Measurements from ENCODE around the gene SETD4. TPM values are rescaled to one million over a fixed set of nuclear protein-coding genes. Genes with fewer than 3 reads are reported as not detected.
A peak's percentile ranks its signal among the peaks of the same experiment; 100 is the strongest.

The SETD4 gene
- total and polyA plus RNA-seq, 2 of the 13 experiments (the other 11 are each of a cell fraction or from before 2014, with no cell fraction given) = 7.1 to 14.4 TPM

DNA sequence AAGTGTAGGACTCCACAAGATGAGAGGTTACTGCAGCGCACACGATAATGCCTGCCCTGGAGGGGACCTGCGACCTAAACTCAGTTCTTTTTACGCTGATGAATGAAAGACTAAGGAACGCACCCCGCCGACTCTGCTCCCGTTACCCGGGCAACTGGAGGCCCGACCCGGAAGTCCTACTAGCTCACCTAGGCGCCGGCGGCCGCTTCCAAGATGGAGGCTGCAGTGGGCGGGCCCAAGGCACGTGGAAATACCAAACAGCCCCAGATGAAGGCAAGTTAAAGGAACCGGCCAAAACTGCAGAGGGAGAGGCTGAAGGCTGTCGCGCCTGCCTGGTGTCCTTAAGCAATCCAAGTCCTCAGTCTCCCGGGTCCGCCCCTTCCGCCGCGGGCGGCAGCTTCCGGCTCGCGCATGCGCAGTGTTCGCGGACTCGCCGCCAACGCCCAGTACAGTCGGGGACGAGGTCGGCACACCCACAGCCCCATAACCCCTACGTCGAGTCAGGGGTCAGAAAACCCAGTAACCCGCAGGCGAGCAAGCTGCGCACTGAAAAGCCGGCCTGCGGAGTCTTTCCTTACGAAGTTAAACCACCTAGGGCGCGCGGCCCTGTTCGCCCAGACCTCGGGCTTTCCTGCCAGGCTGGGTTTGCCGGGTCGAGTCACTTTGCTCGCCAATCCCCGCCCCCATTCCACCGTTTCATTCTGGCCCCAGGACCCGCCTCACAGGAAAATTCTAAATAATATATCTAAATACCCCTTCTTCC lies at the start of gene SETD4 (continued):
- TF ChIP-seq, protein P1, sequence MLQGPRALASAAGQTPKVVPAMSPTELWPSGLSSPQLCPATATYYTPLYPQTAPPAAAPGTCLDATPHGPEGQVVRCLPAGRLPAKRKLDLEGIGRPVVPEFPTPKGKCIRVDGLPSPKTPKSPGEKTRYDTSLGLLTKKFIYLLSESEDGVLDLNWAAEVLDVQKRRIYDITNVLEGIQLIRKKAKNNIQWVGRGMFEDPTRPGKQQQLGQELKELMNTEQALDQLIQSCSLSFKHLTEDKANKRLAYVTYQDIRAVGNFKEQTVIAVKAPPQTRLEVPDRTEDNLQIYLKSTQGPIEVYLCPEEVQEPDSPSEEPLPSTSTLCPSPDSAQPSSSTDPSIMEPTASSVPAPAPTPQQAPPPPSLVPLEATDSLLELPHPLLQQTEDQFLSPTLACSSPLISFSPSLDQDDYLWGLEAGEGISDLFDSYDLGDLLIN (CRISPR knock-in tag; IDR thresholded peaks at IDR 0.05; ENCODE audit: borderline replicate concordance) = peak; percentile 45; the same call in 1 of the 2 replicates
- TF ChIP-seq ZNF337 (CRISPR knock-in tag; IDR thresholded peaks at IDR 0.05; ENCODE audit: borderline replicate concordance, low read depth) (peak; percentile 73; the same call in 1 of the 2 replicates), HNF4G (IDR thresholded peaks at IDR 0.05; ENCODE audit: borderline replicate concordance, low read depth, low read length) (no peak), HNF4G (CRISPR knock-in tag; IDR thresholded peaks at IDR 0.05; ENCODE audit: borderline replicate concordance, low read depth) (no peak), ZNF207 (IDR thresholded peaks at IDR 0.05; ENCODE audit: borderline replicate concordance) (no peak), SNRNP70 (IDR thresholded peaks at IDR 0.05; ENCODE audit: low read depth, low read length) (no peak), ZBTB49 (CRISPR knock-in tag; IDR thresholded peaks at IDR 0.05; ENCODE audit: borderline replicate concordance) (no peak), ZSCAN31 (CRISPR knock-in tag; IDR thresholded peaks at IDR 0.05; ENCODE audit: low read depth) (0 out of 2 replicates have a peak, but pooled peaks have one; percentile 20), ZNF264 (CRISPR knock-in tag; IDR thresholded peaks at IDR 0.05) (peak; percentile 26; the same call in 1 of the 2 replicates), SIN3B (IDR thresholded peaks at IDR 0.05; ENCODE audit: low read length) (peak; percentile 41; the same call in 1 of the 2 replicates), ZNF180 (CRISPR knock-in tag; IDR thresholded peaks at IDR 0.05; ENCODE audit: borderline replicate concordance, low read depth) (no peak), ZNF276 (CRISPR knock-in tag; IDR thresholded peaks at IDR 0.05; ENCODE audit: low read depth) (no peak), ZNF772 (CRISPR knock-in tag; IDR thresholded peaks at IDR 0.05) (no peak; the same call in 1 of the 2 replicates), ZNF235 (CRISPR knock-in tag; IDR thresholded peaks at IDR 0.05; ENCODE audit: borderline replicate concordance) (no peak), ZBTB1 (CRISPR knock-in tag; IDR thresholded peaks at IDR 0.05; ENCODE audit: borderline replicate concordance) (no peak), MXI1 (IDR thresholded peaks at IDR 0.05; ENCODE audit: borderline replicate concordance, low read depth, low read length) (peak; percentile 69; the same call in 2 of the 3 replicates), ZBTB38 (CRISPR knock-in tag; IDR thresholded peaks at IDR 0.05) (no peak), SAP130 (CRISPR knock-in tag; IDR thresholded peaks at IDR 0.05; ENCODE audit: low read depth) (peak; percentile 92), MAFG (CRISPR knock-in tag; IDR thresholded peaks at IDR 0.05) (no peak), RELA (CRISPR knock-in tag; IDR thresholded peaks at IDR 0.05) (0 out of 2 replicates have a peak, but pooled peaks have one; percentile 51), HNRNPL (IDR thresholded peaks at IDR 0.05; ENCODE audit: low read depth, low read length) (0 out of 2 replicates have a peak, but pooled peaks have one; percentile 54), HCFC1 (IDR thresholded peaks at IDR 0.05; ENCODE audit: low read depth, low read length) (0 out of 2 replicates have a peak, but pooled peaks have one; percentile 8)
- TF ChIP-seq, protein P2, sequence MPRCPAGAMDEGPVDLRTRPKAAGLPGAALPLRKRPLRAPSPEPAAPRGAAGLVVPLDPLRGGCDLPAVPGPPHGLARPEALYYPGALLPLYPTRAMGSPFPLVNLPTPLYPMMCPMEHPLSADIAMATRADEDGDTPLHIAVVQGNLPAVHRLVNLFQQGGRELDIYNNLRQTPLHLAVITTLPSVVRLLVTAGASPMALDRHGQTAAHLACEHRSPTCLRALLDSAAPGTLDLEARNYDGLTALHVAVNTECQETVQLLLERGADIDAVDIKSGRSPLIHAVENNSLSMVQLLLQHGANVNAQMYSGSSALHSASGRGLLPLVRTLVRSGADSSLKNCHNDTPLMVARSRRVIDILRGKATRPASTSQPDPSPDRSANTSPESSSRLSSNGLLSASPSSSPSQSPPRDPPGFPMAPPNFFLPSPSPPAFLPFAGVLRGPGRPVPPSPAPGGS (CRISPR knock-in tag; IDR thresholded peaks at IDR 0.05) = peak; percentile 58; the same call in 1 of the 2 replicates

All from HepG2 (cell line).